ENCODE data around the gene WSCD2.

Gene WSCD2

DNA sequence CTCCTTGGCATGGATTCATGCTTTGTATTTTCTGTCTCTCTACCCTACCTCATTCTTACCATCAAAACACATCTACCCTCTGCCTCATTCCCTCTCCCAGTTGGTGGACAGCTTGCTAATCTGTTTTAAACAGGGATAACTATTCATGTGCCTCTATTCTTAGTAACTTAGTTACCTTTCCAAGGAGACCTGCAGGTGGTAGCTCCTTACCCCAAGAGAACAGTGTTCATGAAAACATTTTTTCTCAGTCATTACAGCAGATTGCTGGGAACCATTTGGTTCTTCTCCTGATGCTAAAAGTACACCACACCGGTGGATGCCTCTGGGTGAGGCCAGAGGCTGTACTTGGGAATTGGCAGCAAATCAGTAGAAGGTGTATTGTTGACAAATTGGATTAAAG, 137.0 kb downstream of the WSCD2 start:
- no peak for DNase-seq (ENCODE audit: low read depth, low spot score)

GRCh38 chr12:108267450-108267849, 138.4 kb downstream of the WSCD2 start:
- no peak for DNase-seq (ENCODE audit: low read depth, low spot score)

DNA sequence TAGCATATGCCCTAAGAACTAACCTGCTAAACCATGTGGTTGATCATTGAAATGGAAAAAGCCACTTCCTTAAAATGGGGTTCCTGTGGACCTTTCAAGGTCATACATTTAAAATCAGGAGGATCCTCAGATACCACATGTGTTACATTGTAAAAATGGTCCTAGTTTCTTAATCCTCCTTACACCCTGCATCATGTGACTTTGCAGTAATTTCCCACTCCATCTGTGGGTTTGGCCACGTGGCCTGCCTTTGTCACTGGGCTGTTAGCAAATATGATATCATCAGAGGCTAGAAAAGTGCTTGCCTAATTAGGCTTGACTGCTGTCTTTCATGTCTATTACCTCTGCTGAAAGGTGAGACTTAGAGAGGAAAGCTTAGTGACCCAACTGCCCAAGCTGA, 139.3 kb downstream of the WSCD2 start:
- DNase-seq (ENCODE audit: low read depth, low spot score), result no peak

DNA sequence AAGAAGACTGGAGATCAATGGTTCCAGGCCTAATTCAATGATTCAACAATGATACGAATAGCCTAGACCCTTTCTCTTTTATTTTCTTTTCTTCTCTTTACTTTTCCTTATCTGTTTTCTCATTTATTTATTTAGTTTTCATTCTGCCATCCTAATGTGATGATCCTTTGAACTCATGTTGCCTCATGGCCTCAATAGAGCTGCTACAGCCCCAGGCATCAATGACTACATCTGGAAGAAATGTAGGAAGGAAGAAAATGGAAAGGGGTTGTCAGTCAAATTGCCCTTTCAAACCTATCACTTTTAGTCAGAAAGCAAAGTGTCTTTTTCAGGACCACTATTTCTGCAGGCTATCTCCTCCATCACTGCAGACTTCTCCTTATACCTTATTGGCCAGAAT, 140.1 kb downstream of the WSCD2 start:
- DNase-seq (ENCODE audit: low read depth, low spot score), result no peak

- no peak for DNase-seq (ENCODE audit: low read depth, low spot score)
Measured at GRCh38 chr12:108270035-108270848, 141.2 kb downstream of the WSCD2 start.

- DNase-seq (ENCODE audit: low read depth, low spot score), result no peak
Measured at GRCh38 chr12:108270849-108271143, 141.7 kb downstream of the WSCD2 start.

DNA sequence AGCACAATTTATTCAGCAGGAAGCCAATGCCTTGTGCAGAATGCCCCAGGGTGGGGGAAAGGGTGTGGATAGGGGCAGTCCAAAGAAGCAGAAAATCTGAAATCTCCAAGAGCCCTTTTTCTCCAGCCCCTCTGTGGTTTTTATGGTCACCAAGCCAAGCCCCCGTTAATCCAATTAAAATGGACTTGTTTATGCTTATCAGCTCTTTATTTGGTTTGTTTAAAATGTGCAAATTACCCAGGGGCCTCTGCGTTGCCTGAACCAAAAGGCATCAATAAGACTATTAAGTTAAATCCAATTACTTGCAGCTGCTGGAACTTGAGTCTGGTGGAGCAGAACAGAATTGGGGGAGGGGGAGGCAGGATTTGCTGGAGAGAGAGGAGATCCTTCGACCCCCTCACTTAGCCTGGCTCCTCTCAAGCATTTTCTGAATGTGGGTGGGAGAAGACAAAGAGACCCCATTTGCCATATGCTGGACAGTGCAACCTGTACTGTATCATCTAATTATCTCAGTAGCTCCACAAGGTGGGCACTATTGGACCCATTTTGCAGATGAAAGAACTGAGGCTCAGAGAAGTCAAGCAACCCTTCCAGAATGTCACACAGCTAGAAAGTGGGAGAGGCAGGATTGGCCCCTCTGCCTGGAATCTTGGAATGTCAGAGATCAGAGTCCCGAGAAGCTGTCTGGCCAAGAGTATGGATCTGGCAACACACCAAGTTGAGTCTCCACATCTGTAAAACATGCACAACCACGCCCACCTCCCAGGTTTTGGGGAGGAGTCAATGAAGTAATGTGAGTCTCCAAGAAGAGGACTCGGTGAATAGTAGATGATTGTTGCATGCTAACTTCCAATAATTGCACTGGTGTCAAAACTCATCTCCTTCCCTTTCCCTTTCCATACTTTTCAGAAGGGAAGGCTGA, 143.1 kb downstream of the WSCD2 start:
- no peak for DNase-seq (ENCODE audit: low read depth, low spot score)

GRCh38 chr12:108273217-108273616, 144.1 kb downstream of the WSCD2 start:
- DNase-seq (ENCODE audit: low read depth, low spot score), result no peak

GRCh38 chr12:108277613-108278012, 148.5 kb downstream of the WSCD2 start:
- no peak for DNase-seq (ENCODE audit: low read depth, low spot score)

- DNase-seq (ENCODE audit: low read depth, low spot score), result no peak
Measured at GRCh38 chr12:108282160-108282559, 153.1 kb downstream of the WSCD2 start.

DNA sequence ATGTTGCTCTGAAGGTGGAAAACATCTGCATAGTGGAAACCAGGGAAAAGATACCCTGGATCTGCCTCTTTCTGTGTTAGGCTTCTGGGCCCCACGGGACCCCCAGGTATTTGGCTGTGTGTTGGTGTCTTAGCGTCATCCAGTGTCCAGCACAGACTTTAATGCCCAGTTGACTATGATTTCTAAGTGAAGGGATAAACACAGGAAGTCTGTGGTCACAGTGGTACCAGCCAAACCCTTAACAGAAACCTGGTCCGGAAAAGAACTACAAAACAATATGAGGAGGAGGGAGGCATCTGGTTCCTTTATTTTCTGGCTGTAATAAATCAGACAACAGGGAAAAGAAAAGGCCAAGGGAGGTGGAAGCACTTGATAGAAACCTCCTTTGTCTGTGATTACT, 153.6 kb downstream of the WSCD2 start:
- DNase-seq (ENCODE audit: low read depth, low spot score), result no peak

- DNase-seq (ENCODE audit: low read depth, low spot score), result no peak
Measured at GRCh38 chr12:108284163-108284562, 155.1 kb downstream of the WSCD2 start.

- no peak for DNase-seq (ENCODE audit: low read depth, low spot score)
Measured at GRCh38 chr12:108285016-108285415, 155.9 kb downstream of the WSCD2 start.

DNA sequence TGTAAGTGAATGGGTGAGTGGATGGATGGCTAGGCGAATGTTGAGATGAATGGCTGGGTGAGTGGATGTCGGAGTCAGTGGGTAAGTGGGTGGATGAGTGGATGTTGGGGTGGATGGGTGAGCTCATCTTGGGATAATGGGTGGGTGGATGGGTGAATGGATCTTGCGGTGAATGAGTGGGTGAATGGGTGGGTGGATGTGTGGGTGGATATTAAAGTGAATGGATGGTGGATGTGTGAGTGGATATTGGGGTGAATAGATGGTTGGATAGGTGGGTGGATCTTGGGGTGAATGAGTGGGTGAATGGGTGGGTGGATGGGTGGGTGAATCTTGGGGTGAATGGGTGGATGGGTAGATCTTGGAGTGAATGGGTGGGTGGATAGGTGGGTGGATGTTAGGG, 158.1 kb downstream of the WSCD2 start:
- DNase-seq (ENCODE audit: low read depth, low spot score), result no peak

DNA sequence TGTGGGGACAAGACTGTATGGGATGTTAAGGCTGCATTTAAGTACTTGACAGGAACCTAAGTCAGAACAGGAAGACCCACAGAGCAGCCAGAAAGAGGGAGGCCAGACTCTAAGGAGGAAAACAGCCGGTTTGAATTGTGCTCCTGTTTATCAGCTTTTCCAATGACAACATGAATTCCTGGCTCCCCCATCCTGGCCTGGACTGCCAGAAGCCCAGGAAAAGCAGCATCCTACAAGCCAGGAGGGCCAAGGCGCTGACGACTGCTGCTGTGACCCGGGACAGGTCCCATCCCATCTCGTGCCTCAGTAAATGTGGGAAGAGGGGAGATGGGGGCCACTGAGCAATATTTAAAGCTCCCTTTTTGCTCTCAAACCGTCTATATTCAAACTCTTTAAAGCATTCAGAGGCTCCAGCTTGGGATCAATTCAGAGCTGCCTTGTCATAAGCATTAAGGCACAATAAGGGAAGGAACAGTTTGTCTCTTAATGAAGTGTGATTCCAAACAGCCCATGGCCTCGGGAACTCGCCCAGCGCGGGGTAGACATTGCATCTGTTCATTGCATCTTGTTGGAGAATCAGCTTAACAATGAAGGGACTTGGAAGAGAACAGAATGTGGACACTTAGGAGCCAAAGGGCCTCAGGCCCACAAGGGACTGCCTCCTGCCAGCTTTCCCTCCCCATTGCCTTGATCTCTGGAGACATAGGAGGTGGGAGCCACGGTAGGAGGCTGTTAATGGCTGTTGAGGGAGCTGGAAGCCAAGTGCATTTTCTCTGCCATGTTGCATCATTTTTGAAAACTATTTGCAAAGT, 160.5 kb downstream of the WSCD2 start:
- DNase-seq (ENCODE audit: low read depth, low spot score), result no peak

DNA sequence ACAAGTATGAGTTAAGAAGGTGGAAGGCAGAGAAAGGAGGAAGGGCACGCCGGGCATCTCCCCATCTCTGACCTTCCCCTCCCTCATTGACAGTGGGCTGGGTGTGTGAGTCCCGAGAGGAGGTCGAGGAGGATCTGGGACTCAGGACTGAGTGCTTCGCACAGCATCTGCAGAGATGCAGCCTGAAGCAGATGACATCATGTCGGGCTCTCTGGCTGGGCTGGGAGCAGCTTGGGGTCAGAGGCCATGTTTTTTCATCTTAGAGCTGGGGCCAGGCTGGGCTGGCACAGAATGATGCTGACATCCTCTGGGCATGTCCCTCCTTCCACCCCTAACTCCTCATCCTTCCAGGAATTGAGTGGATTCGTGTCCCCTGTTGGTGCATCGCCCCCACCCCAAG, 166.6 kb downstream of the WSCD2 start:
- no peak for DNase-seq (ENCODE audit: low read depth, low spot score)

DNA sequence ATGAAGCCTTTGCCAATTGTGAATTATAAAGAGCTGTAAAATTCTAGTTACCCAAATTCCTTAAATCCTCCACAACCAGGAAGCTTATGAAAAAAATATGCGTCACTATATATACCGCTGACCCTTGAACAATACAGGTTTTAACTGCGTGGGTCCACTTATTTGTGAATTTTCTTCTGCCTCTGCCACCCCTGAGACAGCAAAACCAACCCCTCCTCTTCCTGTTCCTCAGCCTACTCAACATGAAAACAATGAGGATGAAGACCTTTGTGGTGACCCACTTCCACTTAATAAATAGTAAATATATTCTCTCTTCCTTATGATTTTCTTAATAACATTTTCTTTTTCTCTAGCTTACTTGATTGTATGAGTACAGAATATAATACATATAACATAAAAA, 167.9 kb downstream of the WSCD2 start:
- no peak for DNase-seq (ENCODE audit: low read depth, low spot score)

DNA sequence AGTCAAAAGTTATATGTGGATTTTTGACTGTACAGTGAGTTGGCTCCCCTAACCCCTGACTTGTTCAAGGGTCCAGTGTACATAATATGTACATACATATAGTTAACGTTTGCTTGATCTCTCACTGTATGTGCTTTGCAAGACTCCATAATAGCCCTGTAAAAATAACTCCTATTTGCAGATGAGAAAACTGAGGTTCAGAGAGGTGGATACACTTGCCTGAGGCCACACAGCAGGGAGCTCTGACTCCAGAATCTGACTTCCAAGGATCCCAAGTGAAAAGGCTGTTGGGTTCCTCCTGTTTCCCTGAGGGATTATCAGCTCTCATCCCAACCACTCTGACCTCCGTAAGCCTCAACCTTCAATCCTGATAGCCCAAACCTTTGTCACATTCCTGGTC, 168.3 kb downstream of the WSCD2 start:
- DNase-seq (ENCODE audit: low read depth, low spot score), result no peak

DNA sequence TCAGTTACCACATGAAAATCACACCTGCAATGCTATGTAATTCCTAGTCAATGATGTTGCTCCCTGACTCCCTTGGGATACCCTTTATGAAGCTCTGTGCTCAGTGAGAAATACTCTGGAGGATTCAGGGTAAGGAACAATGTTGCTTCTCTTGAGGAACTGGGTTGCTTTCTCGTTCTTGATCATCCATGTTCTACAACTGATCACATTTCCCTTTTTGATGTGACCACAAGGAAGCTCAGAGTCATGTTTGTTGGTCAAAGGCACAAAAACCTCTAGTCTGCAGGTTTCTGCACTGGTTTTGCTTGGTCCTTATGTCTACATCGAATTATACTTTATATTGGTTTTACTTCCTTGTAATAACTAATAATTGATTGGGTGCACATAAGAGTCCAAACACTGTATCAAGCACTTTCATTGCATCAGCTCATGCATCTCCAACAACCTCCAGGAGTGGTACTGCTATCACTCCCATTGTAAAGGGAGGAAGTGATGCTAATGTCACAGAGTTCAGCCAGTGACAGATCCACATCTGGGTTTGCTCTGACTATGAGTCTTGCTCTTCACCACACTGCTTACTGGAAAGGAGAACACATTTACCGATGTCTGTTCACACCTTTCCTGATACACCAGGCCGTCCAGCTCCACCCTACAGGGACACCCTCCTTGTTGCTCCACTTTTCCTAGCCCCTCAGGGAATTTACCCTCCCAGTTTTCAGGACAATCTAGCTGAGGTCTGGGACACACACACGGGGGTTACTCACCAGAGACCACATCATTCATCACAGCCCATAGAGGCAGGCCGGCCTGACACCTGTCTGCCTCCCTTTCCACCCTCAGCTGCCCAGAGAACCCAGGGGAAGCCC, 169.0 kb downstream of the WSCD2 start:
- no peak for DNase-seq (ENCODE audit: low read depth, low spot score)

DNA sequence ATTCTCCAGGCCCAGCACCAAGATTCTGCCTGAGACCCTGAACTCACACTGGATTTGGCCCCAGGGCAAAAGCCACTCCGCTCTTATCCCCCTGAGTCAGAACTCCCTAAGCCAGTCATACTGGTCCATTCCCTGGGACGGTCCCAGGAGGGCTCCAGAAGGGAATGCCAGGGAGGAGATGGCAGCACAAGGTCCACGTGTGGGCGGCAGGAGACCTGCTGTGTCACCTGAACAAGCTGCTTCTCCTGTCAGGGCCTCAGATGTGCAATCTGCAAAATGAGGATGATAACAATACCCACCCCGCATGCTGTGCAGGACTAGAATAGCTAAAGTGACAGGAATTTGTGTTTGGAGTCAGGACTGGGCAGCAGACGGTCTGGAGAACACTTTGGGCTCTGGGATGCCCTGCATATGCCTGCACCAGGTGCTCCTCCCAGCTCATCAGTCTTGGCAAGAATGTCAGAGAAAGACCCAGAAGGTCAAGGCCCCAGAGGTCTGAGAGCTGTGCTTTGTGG, 169.7 kb downstream of the WSCD2 start:
- DNase-seq (ENCODE audit: low read depth, low spot score), result no peak

- no peak for DNase-seq (ENCODE audit: low read depth, low spot score)
Measured at GRCh38 chr12:108299516-108299915, 170.4 kb downstream of the WSCD2 start.

Measured in activated naive CD8-positive, alpha-beta T cell treated with anti-CD3 and anti-CD28 coated beads, Interleukin-2, amount 50 U/mL, for 16 hours (primary cell).